ENCODE data around the gene PLPPR3.

DNA sequence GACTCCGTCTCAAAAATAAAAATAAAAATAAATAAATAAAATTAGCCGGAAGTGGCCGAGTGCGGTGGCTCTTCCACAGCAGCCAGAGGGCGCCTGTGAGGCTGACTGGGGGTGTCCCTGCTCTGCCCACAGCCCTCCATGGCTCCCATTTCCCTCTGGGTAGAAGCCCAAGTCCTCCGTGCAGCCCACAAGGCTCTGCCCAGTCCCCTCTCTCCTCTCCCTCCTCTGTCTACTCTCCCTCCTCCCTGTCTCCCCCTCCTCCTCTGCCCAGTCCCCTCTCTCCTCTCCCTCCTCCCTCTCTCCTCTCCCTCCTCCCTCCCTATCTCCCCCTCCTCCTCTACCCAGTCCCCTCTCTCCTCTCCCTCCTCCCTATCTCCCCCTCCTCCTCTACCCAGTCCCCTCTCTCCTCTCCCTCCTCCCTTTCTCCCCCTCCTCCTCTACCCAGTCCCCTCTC lies 50.4 kb downstream of the PLPPR3 start:
- TF ChIP-seq OSR1 (CRISPR knock-in tag; IDR thresholded peaks at IDR 0.05) = no peak
- TF ChIP-seq ZFP3 (CRISPR knock-in tag; IDR thresholded peaks at IDR 0.05) = no peak
- TF ChIP-seq TOX (CRISPR knock-in tag; IDR thresholded peaks at IDR 0.05; ENCODE audit: borderline replicate concordance) = no peak
- no peak for TF ChIP-seq ISL1 (CRISPR knock-in tag; IDR thresholded peaks at IDR 0.05)
- no peak for TF ChIP-seq ZC3H10 (CRISPR knock-in tag; IDR thresholded peaks at IDR 0.05)
- TF ChIP-seq PATZ1 (CRISPR knock-in tag; IDR thresholded peaks at IDR 0.05; ENCODE audit: borderline replicate concordance) = no peak

Data from SK-N-SH treated with all-trans-retinoic acid at 6 μM for 48 hours (cell line).